Right cardiac atrium (tissue), 5 donors: ENCODE measurements around the gene CFTR. TPM values are rescaled to one million over a fixed set of nuclear protein-coding genes. Genes with fewer than 3 reads are reported as not detected.

ENCODE experiments used
- ATAC-seq, 2 donors: fragments of 200-7000 bp; cut with Tn5 transposase; one replicate each; pipeline versions ENCODE4 v1.8.0 to v1.9.1; 2020; ENCODE audit warnings: moderate library complexity in 2 of 2, mild to moderate bottlenecking in 1 of 2
- DNase-seq, 3 donors: peaks; one replicate each; pipeline ENCODE4 v3.0.0-alpha.2; 2020
- H3K27ac ChIP-seq: one replicate; pipeline ENCODE4 v1.5.1; 2013; ENCODE audit warnings: mild to moderate bottlenecking, low read length, control low read depth, moderate library complexity
- H3K27me3 ChIP-seq: one replicate; pipeline ENCODE4 v1.6.1; 2013; ENCODE audit not compliant: control insufficient read depth, insufficient read depth
- H3K4me1 ChIP-seq: one replicate; pipeline ENCODE4 v1.6.1; 2013; ENCODE audit warnings: low read length; ENCODE audit not compliant: control insufficient read depth, insufficient read depth
- H3K4me3 ChIP-seq: one replicate; pipeline ENCODE4 v1.5.1; 2013; ENCODE audit warnings: low read length, control low read depth
- H3K9me3 ChIP-seq: one replicate; pipeline ENCODE4 v1.6.1; 2013; ENCODE audit warnings: low read length; ENCODE audit not compliant: control insufficient read depth
- WGBS: extraction: QIAGEN DNeasy Blood & Tissue Kit; methylation state at CpG from one replicate; pipeline ENCODE4 v1.1.7; 2013; 5-methylcytosine and 5-hydroxymethylcytosine counted together
- intact Hi-C, 4 donors: fragments of 100-400 bp; cut with DNase I; formaldehyde crosslinking; loops; one replicate each; pipeline versions ENCODE4 v1.11.0 to v1.14.0; 2022 to 2023
- polyA plus RNA-seq: library from polyadenylated mRNA; stranded (reverse); fragments of 200-250 nt; gene quantifications from one replicate; pipeline ENCODE4 v1.2.3, GENCODE V29; 2013
- total RNA-seq, 4 donors: library from RNA; stranded (reverse); fragmentation: NEBNext Ultra II Directional; extraction: Animal tissue kit (Norgen Biotek cat#: 25700); gene quantifications; one replicate each; pipeline ENCODE4 v1.2.1, GENCODE V29; 2021
- donor health status: healthy with polysubstance abuse.
- donor health status: DM: no; HTN: yes; CAD: no.
- donor health status: DM: no; HTN: no; CAD: no.
- donor health status: DM: no; HTN: yes; CAD: no; lungs with severe emphysema.
- donor health status: DM: yes; HTN: yes; CAD: no.

CFTR gene
- total and polyA plus RNA-seq, 5 donors = 0.15 to 0.28 TPM; not detected in 3

DNA sequence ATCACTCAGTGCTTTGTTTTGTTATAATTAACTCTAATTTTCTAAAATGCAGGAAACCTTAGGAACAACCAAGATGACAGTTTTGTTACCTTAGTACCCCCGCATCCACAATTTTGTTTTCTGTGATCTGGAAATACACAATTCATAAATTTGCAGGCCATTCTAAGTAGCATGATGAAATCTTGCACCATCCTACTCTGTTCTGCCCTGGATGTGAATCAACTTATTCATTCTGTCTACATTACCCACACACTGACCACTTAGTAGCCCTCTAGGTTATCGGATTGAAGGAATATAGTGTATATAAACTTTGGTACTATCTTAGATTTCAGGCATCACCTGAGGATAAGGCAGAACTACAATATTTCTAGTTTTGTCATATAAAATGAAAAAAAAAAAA lies 237.5 kb downstream of the CFTR start:
- no peaks in the 10 kb centered on the region for H3K27me3 ChIP-seq
- WGBS = 89% methylated on average over 2 of the region's 2 CpGs
- DNase-seq = no peak
- no peak for ATAC-seq
- H3K9me3 ChIP-seq = no peaks in the 10 kb centered on the region
- no peak overlapping the region for H3K27ac ChIP-seq
- H3K4me1 ChIP-seq = no peaks in the 10 kb centered on the region
- intact Hi-C loops = loop anchor here (5.0 to 10.0 kb wide), 3 partner anchors 255 to 263 kb away; no protein-coding TSS in a partner anchor
- no peak overlapping the region for H3K4me3 ChIP-seq

Other genes with a start within 250 kb of the CFTR start
- 1 to 10 TPM; 1.2 to 4.4 (median 1.6) TPM for gene WNT2, start 157.0 kb upstream of the CFTR start, total RNA-seq
- gene WNT2, start 157.0 kb upstream of the CFTR start, polyA plus RNA-seq = 0.57 TPM
- not detected for gene ASZ1, start 52.5 kb upstream of the CFTR start, total RNA-seq
- gene ASZ1, start 52.5 kb upstream of the CFTR start, polyA plus RNA-seq = not detected